HEK293 (cell line): ENCODE results near the gene HRK.

ENCODE experiments used
- AEBP2 ChIP-seq: fragments of 450-650 bp; formaldehyde crosslinking; IDR thresholded peaks from 2 replicates; pipeline ENCODE4 v1.5.1; 2016; ENCODE audit warnings: missing biosample characterization, missing genetic modification characterization, borderline replicate concordance
- EGR2 ChIP-seq: fragments of 450-650 bp; formaldehyde crosslinking; IDR thresholded peaks from 2 replicates; pipeline ENCODE4 v1.5.1; 2016; ENCODE audit warnings: low read depth, missing biosample characterization, missing genetic modification characterization
- ELK4 ChIP-seq: IDR thresholded peaks from 2 replicates; pipeline ENCODE4 v1.6.1; 2011; ENCODE audit warnings: mild to moderate bottlenecking, low read depth, low read length, borderline replicate concordance
- HIC1 ChIP-seq: fragments of 450-650 bp; formaldehyde crosslinking; IDR thresholded peaks from 2 replicates; pipeline ENCODE4 v1.5.1; 2016; ENCODE audit warnings: missing biosample characterization, missing genetic modification characterization
- HOXA7 ChIP-seq: sonication (generic); formaldehyde crosslinking; IDR thresholded peaks from 2 replicates; pipeline ENCODE4 v1.8.1; 2022; ENCODE audit warnings: missing genetic modification reagents, borderline replicate concordance
- HOXD13 ChIP-seq: sonication (generic); formaldehyde crosslinking; IDR thresholded peaks from 2 replicates; pipeline ENCODE4 v1.8.0; 2022; ENCODE audit warnings: missing genetic modification reagents, borderline replicate concordance
- IKZF3 ChIP-seq: fragments of 450-650 bp; IDR thresholded peaks from 2 replicates; pipeline ENCODE4 v1.5.0; 2018; ENCODE audit warnings: missing biosample characterization, mild to moderate bottlenecking, missing genetic modification characterization, moderate library complexity
- KLF17 ChIP-seq: fragments of 450-650 bp; formaldehyde crosslinking; IDR thresholded peaks from 2 replicates; pipeline ENCODE4 v1.5.1; 2016; ENCODE audit warnings: missing biosample characterization, missing genetic modification characterization
- PRDM2 ChIP-seq: fragments of 450-650 bp; formaldehyde crosslinking; IDR thresholded peaks from 2 replicates; pipeline ENCODE4 v1.5.1; 2016; ENCODE audit warnings: missing biosample characterization, missing genetic modification characterization, borderline replicate concordance
- PRDM4 ChIP-seq: fragments of 450-650 bp; formaldehyde crosslinking; IDR thresholded peaks from 2 replicates; pipeline ENCODE4 v1.5.1; 2017; ENCODE audit warnings: missing biosample characterization, missing genetic modification characterization
- RBAK ChIP-seq: fragments of 450-650 bp; formaldehyde crosslinking; IDR thresholded peaks from 2 replicates; pipeline ENCODE4 v1.5.1; 2016; ENCODE audit warnings: missing biosample characterization, missing genetic modification characterization
- SCRT1 ChIP-seq: fragments of 450-650 bp; formaldehyde crosslinking; IDR thresholded peaks from 2 replicates; pipeline ENCODE4 v1.5.1; 2016; ENCODE audit warnings: missing biosample characterization, missing genetic modification characterization, borderline replicate concordance
- ZBTB44 ChIP-seq: fragments of 450-650 bp; IDR thresholded peaks from 2 replicates; pipeline ENCODE4 v1.5.1; 2018; ENCODE audit warnings: missing biosample characterization, mild to moderate bottlenecking, missing genetic modification characterization
- ZNF133 ChIP-seq: fragments of 450-650 bp; formaldehyde crosslinking; IDR thresholded peaks from 2 replicates; pipeline ENCODE4 v1.5.1; 2016; ENCODE audit warnings: missing biosample characterization, missing genetic modification characterization
- ZNF138 ChIP-seq: fragments of 450-650 bp; formaldehyde crosslinking; IDR thresholded peaks from 2 replicates; pipeline ENCODE4 v1.5.1; 2016; ENCODE audit warnings: missing biosample characterization, missing genetic modification characterization, borderline replicate concordance
- ZNF350 ChIP-seq: fragments of 450-650 bp; formaldehyde crosslinking; IDR thresholded peaks from 2 replicates; pipeline ENCODE4 v1.5.0; 2017; ENCODE audit warnings: missing biosample characterization, mild to moderate bottlenecking, missing genetic modification characterization
- ZNF416 ChIP-seq: fragments of 450-650 bp; formaldehyde crosslinking; IDR thresholded peaks from 2 replicates; pipeline ENCODE4 v1.5.1; 2016; ENCODE audit warnings: missing biosample characterization, missing genetic modification characterization
- ZNF48 ChIP-seq: fragments of 450-650 bp; formaldehyde crosslinking; IDR thresholded peaks from 2 replicates; pipeline ENCODE4 v1.5.1; 2016; ENCODE audit warnings: missing biosample characterization, missing genetic modification characterization
- ZNF571 ChIP-seq: fragments of 450-650 bp; formaldehyde crosslinking; IDR thresholded peaks from 2 replicates; pipeline ENCODE4 v1.5.0; 2017; ENCODE audit warnings: missing biosample characterization, missing genetic modification characterization
- ZNF585B ChIP-seq: fragments of 450-650 bp; formaldehyde crosslinking; IDR thresholded peaks from 2 replicates; pipeline ENCODE4 v1.5.1; 2016; ENCODE audit warnings: missing biosample characterization, missing genetic modification characterization
- ZNF600 ChIP-seq: fragments of 450-650 bp; formaldehyde crosslinking; IDR thresholded peaks from 2 replicates; pipeline ENCODE4 v1.5.1; 2016; ENCODE audit warnings: missing biosample characterization, missing genetic modification characterization
- ZNF670 ChIP-seq: fragments of 450-650 bp; formaldehyde crosslinking; IDR thresholded peaks from 2 replicates; pipeline ENCODE4 v1.5.1; 2016; ENCODE audit warnings: missing biosample characterization, missing genetic modification characterization, low read depth
- ZNF677 ChIP-seq: fragments of 450-650 bp; IDR thresholded peaks from 2 replicates; pipeline ENCODE4 v1.5.0; 2018; ENCODE audit warnings: missing biosample characterization, mild to moderate bottlenecking, missing genetic modification characterization, moderate library complexity

Gene HRK

GRCh38 chr12:116881877-116882507 lies 751 bp upstream of the HRK start (continued):
- TF ChIP-seq ZNF670 (tag by site-specific recombination) (no peak), ZNF600 (tag by site-specific recombination) (no peak), AEBP2 (tag by site-specific recombination) (no peak), KLF17 (no peak), IKZF3 (tag by site-specific recombination) (0 out of 2 replicates have a peak, but pooled peaks have one; percentile 49), EGR2 (tag by site-specific recombination) (peak; percentile 22; the same call in 1 of the 2 replicates), HIC1 (tag by site-specific recombination) (no peak), ZNF350 (no peak), ZNF138 (no peak), ZNF571 (no peak), ZNF416 (tag by site-specific recombination) (no peak), HOXD13 (no peak), PRDM4 (tag by site-specific recombination) (0 out of 2 replicates have a peak, but pooled peaks have one; percentile 2), ZNF48 (tag by site-specific recombination) (no peak), HOXA7 (no peak), PRDM2 (no peak), ZBTB44 (tag by site-specific recombination) (no peak), ZNF677 (tag by site-specific recombination) (no peak), ELK4 (no peak), ZNF133 (tag by site-specific recombination) (no peak), SCRT1 (tag by site-specific recombination) (peak; percentile 72), ZNF585B (no peak), RBAK (no peak)
